GM18868 (cell line): Measurements from ENCODE around the gene TNC.

Experiments used
- ATAC-seq: cut with Tn5 transposase; IDR thresholded peaks from one replicate; pipeline ENCODE4 v1.9.1; 2021; ENCODE audit warnings: mild to moderate bottlenecking, moderate library complexity; ENCODE audit not compliant: unreplicated experiment

TNC gene

GRCh38 chr9:115104908-115105307 is 13.0 kb downstream of the TNC start:
- no peak for ATAC-seq

- ATAC-seq: no peak
Measured at GRCh38 chr9:115103746-115104477, 14.0 kb downstream of the TNC start.

DNA sequence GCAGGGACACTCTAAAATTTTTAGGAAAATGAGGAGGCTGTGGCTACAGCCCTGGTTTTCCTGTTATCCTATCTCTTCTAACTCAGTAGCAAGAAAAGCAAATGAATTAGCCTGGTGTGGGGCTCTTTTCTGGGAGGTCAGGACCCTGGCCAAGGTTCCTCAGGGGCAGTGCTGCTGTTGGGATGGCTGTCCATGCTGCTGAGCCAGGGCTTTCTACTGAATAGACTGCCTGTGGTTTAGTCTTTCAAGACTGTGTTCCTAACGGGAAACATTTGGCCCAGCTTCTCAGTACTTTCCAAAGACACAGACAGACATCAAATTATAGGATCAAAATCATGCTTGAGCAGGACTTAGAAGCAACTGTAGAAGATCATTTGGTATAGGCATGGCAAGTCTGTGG is 18.1 kb downstream of the TNC start:
- ATAC-seq: no peak

GRCh38 chr9:115098226-115098965 is 19.6 kb downstream of the TNC start:
- no peak for ATAC-seq

GRCh38 chr9:115093520-115093919 is 24.4 kb downstream of the TNC start:
- ATAC-seq: no peak

DNA sequence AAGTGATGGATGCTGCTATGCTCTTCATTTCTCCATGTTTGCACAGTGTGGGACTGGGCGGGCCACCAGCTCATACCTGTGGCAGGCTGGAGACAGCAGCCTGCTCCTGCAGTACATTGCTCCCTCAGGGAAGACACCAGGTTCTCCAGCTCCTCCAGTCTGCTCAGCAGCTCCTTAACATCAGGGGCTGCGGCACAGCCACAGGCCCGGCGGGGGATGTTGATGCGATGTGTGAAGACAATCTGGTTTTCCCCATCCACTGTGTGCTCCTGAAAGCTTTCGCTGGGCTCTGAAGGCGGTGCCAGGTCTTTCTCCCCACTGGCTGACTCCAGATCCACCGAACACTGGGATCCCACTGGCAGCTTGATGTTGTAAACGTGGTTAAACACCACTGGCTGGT is 27.5 kb downstream of the TNC start:
- ATAC-seq: no peak

- ATAC-seq: no peak
Measured at GRCh38 chr9:115088860-115089259, 29.1 kb downstream of the TNC start.

DNA sequence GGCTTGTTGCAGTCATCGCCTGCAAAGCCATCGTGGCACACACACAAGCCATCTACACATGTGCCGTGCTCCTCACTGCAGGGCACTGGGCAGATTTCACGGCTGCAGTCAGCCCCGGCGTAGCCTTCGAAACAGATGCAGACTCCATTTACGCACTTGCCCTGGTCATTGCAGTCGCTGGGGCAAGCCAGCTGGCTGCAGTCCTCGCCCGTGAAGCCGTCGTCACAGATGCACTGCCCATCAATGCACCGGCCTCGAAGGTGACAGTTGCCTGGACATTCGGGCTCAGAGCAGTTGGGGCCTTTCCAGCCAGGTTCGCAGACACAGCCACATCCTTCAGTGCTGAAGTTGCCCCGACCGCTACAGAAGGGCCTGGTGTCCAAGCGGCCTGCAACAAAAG is 31.1 kb downstream of the TNC start:
- ATAC-seq: no peak

- no peak for ATAC-seq
Measured at GRCh38 chr9:115086461-115086860, 31.5 kb downstream of the TNC start.

DNA sequence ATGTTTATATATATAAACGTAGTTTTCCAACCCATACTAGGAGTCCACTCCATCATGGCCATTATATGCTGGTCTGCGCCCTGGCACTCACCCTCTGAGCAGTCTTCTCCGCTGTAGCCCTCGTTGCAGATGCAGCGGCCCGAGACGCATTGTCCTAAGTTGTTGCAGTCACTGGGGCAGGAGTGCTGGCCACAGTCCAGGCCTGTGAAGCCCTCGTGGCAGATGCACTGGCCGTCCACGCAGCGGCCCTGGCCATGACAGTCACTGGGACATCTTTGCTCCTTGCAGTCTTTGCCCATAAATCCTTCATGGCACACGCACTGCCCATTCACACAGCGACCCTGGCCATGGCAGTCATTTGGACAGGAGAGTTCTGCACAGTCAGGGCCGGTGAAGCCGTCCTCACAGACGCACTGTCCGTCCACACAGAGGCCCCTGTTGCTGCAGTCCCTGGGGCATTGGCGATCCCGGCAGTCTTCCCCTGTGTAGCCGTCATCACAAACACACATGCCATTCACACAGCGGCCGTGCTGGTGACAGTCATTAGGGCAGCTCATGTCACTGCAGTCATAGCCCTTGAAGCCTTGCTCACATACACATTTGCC is 32.1 kb downstream of the TNC start:
- no peak for ATAC-seq

GRCh38 chr9:115084709-115085108 is 33.2 kb downstream of the TNC start:
- ATAC-seq: no peak

DNA sequence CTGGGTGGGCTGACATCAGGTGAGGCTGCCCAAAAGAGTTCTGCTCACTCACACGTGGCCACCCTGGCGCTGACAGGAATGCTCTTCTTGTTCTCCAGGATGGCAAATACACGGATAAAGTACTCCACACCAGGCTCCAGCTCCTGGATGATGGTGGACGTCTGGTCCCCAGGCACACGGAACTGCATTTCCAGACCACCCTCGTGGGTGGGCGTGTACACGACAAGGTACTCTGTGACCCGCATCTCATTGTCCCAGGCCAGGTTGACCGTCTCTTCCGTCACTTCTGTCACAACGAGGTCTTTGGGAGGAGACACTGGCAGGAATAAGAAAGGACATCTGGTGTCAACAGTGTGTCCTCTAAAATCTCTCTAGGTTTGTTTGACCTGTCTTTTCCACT is 33.8 kb downstream of the TNC start:
- no peak for ATAC-seq

- no peak for ATAC-seq
Measured at GRCh38 chr9:115080242-115080641, 37.7 kb downstream of the TNC start.

DNA sequence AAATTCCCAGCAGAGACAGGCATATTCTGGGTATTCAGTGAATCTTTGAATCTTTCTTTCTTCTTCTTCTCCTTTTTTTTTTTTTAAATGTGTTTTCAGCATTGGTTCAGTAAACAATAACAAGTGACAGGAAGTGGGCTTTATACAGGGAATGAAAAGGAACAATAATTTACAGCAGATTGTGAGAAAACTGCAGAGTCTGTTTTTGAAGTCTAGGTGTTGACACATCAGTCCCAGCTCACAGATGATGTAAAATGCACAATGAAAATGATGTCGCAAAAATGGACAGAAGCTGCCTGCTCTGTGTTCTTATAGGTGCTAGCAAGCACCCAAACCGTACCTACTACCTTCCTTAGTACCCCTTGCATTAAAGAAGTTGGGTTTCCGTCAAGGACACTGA is 38.8 kb downstream of the TNC start:
- ATAC-seq: no peak

- ATAC-seq: no peak
Measured at GRCh38 chr9:115073456-115073855, 44.5 kb downstream of the TNC start.

DNA sequence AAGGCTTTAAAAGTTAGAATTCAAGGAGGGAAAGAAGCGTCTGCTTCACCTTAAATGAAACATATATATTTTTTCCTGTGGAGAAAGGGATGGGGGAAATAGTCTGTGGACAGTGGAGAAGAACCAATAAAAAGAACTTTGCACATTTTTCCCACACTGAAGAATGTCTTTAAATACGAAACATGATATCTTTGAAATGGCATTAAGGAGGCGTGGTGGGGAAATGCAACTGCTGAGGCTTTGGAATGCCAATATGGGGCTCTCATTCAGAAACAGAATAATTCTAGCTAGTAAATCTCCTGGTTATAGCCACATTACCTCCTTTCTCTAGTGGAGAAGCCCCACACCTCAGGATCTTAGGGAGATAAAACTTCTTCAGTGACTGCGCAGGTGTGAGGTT is 46.8 kb downstream of the TNC start:
- no peak for ATAC-seq

DNA sequence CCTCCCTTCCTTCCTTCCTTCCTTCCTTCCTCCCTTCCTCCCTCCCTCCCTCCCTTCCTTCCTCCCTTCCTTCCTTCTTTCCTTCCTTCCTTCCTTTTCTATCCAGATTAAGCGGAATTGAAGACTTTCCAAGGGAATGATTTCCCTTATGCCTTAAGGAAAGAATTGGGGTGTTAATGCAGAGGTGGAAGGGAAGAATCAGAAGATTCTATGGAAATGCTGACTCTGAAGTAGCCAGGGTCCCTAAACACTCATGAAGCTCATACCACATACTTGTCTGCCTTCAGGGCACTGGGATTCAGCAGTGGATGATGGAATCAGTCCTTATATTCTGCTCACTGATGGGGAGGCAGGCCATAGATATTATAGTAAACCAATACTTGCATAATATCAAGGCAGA is 48.2 kb downstream of the TNC start:
- no peak for ATAC-seq

DNA sequence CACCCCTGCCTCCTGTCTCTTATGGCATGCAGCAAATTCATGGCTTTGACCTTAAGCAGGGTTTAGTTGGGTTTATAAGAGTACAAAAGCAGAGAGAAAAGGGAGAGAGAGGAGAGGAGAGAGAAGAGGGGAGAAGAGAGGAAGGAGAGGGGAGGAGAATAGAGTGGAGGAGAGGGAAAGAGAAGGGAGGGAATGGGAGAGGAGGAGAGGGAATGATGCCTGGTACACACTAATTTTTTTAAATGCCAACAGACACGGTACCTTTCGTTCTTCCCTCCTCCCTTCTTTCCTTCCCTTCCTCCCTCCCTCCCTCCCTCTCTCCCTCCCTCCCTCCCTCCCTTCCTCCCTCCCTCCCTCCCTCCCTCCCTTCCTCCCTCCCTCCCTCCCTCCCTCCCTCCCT is 48.7 kb downstream of the TNC start:
- ATAC-seq: no peak

DNA sequence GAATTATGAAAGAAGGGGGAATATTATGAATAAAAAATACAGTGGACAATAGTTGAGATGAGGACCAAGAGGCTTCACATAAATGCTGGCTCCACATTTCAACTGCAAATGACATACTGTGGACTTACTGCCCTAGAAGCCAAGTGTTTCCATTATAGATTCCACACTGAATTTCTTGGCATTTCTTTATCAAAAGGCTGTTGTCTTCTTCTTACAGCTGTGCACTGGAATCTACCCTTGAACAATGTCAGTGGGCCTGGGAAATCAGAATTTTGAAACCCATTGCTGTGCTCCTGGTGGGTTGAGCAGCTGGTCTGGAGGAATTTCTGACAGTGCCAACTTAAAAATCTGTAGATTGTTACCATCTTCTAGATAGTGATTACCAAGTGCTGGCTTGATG is 49.9 kb downstream of the TNC start:
- ATAC-seq: no peak

DNA sequence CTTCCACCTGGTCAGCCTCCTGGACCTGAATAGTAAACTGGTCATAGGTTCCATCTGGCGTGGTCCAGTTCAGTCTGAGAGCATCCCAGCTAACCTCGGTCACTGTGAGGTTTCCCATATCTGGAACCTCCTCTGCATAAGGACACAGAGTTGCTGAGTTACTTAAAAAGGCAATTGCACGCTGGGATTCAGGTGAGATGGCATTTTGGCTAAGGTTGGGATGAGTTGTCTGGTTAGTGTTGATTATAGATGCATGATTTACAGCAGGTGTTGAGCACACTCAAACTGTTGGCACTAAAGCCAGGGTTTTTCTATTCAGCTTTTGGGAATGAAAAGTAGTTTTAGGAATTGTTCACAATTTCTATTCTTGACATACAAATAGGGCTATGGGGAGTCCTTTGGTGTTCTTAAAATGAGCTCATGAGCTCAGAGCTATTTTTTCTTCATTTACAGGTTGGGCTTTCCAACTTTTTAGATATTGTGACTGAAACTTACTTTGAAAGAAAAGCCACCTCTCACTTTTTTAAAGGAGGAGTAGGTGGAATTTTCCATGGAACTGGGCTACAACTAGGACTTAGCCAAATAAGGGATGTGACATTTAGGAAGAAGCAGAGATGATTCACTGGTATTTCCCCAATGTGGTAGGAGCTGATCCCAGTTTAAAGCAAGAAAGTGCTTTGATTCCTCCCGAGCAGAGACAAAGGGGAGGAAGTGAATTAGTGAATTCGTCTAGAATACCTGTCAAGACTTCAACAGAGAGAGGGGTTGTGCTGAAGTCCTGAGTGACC is 54.7 kb downstream of the TNC start:
- no peak for ATAC-seq

GRCh38 chr9:115058684-115059315 is 59.2 kb downstream of the TNC start:
- ATAC-seq: no peak
